HG02938 (cell line): ENCODE data around the gene MANF.
"Not testable (repeated sequence)": the region's sequence is repeated elsewhere in the genome, so short reads cannot be mapped to it uniquely, and the experiment has no call there.

Experiments
- ATAC-seq: cut with Tn5 transposase; IDR thresholded peaks from one replicate; pipeline ENCODE4 v1.9.1; 2021; ENCODE audit warnings: mild to moderate bottlenecking, moderate library complexity; ENCODE audit not compliant: unreplicated experiment

The MANF gene

DNA sequence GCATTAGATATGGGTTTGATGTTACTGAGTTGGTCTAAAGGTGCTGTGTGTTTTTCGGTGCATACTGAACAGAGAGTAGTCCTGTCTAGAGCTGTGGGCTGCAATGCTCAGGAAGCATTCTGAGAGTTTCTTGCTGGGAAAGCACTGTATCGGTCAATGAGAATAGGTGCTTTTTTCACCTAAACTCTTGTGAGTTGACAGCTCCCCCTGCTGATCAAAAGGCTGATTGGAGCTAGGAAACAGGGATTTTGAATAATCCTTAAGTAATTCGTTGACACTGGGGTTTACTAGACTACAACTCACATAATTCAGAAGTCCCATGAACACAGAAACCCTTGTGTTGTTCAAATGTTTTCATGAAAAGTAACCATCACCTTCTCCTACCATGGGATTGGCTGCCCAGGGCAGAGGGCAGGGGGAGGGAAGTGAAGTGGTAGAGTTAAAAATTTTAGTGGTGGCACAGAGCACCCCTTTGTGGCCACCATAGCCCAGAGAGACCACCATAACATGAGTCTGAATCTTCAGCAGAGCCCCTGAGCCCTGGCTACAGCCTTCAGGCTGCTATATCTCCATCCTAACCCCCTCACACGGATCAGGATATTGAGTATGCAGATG lies 13.0 kb upstream of the MANF start:
- no peak for ATAC-seq

DNA sequence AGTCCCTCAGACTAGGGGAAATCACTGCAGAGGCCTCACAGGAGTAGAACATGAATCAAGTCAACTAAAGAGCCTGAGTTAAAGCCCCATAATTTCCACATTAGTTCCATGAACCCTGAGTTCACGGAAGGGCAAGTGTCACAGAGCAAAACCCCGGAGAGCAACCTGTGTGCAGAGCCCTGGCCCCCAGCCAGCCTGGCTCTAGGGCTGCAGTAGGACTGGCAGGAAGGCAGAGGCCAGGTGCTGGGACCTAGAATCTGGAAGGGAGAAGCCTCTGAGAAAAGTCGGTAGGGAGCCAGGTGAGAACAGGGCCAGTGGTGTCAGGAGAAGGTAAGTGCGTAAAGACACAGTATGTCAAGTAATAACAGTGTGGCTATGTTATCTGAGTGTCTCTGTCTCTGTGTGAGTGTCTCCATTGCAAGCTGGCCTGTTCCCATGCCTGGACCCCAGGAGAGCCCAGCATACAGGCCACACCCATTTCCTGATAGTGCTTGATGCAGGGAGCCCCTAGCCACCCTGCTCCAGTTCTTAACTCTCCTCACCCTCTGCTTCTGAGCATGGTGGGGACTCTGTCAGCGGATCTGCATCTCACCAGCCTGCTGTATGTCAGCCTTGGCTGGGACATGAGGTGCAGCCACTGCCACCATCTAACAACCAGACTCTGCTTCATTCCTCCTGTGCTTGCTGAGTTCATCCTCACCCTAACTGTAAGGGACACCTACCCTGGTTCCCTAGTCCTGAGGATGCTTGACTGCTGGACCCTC lies 11.3 kb upstream of the MANF start:
- ATAC-seq: no peak

DNA sequence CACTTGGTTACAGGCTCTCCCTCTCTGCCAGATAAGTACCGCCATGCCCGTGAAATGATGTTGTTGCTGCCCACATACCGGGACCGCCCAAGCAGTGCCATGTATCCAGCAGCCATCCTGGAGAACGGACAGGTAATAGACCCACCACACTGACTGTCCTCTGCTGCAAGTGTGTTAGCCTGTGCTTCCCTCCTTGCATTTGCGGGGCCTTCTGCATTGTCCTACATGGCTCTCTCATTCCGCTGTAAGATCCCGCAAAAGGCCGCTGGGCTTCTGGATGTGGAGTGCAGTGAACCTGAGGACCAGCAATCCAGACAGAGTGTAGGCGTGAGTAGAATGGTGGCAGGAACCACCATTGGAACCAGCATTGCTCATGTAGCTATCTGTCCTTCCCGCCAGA lies 10.6 kb upstream of the MANF start:
- no peak for ATAC-seq

DNA sequence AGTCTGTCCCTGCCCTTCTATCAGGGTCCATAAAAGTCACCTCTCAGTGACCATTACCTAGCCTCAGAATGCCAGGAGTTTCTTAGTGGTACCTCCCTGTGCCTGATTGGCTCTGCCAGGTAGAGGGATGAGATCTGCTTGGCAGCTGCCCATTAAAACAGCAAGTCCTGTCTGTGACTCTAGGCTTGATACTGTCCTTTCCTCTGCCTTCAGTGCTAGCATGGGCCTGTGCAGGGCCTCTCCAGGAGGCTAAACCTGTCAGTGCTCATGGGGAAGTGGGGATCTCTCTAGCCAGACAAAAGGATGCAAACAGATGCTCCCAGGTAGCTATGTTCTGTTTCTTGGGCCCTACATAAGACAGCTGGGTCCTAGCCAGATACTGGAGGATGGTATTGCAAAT lies 10.0 kb upstream of the MANF start:
- no peak for ATAC-seq

DNA sequence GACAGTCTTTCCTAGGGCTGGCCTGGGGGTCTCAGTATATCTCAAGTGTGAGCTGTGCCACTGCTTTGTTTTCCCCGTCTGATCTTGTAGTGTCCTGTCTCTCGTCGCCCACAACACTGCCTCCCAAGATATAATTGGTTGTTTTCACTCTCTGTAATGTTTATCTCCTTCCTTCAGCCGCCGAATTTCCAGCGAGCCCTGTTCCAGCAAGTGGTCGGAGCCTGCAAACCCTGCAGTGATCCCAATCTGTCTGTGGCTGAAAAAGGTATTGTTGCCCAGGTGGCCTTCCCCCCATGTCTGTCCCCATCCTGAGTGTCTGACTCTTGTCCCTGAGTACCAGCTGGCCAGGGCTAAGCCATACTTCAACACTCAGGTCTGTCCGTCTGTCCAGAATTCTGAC lies 9.5 kb upstream of the MANF start:
- ATAC-seq: no peak

DNA sequence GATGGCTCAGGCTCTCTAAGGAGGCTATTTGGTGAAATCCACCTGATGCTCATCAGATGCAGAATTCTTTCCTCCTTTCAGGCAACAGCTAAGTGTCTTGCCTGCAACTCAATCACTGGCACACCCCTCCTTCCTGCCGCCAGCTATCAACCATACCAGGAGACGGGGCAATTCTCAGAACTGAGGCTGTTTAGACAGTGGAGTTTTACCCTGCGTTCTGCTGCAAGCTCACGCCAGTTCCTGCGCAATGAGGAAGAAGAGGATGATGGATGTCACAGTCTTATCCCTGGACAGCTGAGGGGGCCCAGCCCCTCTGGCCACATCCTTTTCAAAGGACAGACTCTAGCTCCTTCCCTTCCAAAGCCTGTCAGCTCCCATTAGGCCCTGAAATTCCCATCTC lies 7.0 kb upstream of the MANF start:
- no peak for ATAC-seq

DNA sequence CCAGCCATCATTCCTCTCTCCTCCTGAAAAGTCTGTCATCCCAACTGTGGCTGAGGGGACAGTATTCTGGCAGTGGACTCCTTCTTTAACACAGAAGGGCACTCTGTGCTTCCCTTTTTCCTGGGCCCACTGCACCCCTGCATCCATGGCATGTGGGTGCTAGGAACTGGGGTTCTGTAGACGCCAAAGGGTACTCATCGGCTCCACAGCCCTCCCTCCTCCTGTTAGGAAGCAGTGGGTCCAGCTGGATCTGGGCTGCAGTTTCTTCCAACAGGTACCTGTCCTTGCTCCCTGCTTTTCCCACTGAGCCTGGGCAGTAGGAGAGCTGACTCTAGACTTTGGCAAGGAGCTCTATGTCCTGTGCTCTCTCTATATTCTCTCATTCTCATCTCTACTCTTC lies 6.4 kb upstream of the MANF start:
- ATAC-seq: no peak

DNA sequence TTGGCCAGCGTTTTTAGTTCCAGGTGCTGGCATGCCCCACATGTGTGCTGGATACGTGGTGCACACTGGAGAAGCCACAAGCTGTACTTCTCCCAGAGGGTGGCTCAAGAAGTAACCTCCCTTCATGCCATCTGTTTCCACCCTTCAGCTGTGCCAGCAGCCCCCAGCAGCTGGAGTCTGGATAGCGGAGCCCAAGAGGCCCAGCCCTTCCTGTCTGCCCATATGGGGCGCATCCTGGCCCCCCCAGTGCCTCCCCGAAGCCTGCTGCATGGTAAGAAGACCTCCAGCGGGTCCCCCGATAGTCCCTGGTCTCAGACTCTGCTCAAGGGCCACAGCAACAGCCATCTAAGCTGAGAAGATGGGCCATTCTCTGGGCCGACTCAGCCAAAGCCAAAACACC lies 5.8 kb upstream of the MANF start:
- no peak for ATAC-seq

DNA sequence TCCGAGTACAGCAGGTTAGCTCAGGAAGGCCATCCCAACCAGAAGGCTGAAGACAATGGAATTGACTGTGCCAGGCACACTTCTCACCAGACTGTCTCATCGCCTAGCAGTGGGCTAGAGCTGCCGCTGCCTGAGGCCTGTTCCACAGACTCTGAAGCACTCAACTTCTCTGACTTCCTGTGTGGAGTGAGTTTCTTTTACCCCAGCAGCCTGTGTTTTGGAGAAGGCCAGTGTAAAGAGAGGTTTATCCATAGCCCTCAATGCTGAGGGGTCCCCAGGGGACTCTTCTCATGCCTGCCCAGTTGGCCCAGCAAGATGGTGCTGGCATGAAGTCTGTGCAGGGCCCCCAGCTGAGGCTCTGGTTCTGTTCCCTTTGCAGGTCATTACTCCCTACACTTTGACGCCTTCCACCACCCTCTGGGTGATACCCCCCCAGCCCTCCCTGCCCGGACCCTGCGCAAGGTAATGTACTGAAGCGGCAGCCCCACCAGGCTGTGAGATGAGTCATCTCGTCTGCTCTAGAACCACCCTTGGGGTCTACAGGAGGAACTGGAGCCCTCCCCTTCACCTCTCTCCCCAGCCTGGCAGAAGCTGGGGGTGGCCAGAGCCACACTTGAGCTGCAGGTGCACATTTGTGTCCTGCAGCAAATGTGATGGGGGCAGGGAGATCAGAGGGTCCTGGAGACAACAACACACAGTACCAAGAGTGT lies 5.2 kb upstream of the MANF start:
- ATAC-seq: no peak

DNA sequence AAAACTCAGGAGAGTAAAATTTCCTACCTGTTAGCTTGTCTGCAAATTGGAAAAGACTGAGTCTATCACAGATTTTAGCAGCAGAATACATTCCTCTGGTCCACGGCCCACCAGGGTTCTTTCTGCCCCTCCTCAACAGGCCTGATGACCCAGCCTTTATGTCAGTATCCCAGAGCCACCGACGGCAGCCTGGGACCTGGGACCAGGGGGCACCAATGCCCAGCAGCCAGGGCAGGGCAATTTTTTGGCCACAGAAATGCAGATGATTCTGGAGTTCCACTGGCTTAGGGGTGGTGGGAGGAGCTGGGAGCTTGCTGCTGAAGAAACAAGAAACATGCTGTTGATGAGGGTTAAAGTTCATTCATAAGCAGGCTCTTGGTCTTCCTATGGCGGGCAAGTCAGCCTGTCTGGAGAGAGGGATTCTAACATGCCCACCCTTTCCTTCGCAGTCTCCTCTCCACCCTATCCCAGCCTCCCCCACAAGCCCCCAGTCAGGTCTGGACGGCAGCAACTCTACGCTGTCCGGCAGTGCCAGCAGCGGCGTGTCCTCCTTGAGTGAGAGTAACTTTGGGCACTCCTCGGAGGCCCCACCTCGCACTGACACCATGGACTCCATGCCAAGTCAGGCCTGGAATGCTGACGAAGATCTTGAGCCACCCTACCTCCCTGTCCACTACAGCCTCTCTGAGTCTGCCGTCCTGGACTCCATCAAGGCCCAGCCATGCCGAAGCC lies 4.3 kb upstream of the MANF start:
- no peak for ATAC-seq

DNA sequence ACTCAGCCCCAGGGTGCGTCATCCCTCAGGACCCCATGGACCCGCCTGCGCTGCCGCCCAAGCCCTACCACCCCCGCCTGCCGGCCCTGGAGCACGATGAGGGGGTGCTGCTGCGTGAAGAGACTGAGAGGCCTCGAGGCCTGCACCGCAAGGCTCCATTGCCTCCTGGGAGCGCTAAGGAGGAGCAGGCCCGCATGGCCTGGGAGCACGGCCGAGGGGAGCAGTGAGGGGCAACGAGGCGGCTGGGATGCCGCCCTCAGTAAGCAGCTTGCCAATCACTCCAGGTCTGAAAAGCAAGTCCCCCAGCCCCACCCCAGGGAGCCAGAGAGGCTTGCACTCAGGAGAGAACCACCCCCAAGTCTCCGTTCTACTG lies 3.8 kb upstream of the MANF start:
- ATAC-seq: no peak

DNA sequence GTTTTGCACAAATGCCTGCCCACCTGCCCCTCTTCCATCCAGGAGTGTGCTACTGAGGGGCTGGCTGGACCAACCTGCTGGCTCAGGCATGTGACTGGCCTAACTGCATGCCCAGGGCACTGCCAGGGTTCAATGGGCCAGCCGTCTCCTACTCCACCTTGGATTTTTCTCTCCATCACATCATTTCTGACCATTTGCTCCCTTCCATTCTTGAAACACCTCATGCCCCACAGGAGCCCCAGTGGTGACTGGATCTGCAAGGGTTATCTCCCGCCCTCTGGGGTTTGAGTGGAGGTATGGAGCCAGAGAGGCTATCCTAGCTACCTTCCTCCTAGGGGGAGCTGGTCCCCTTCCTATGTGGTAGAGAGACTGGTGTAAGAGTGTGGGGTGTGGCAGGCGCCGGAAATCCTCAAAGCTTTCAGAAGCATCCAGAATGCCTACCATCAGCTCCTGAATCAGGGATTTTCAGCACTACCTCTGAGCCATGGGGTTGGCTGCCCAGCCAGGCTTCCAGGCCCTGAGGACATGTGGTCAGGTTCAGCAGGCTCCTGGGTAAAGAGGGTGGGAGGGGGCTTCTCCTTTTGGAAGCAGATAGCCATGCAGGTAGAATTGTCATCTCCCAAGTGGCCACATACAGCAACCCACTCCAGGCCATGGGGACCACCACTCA lies 2.9 kb upstream of the MANF start:
- ATAC-seq: no peak

DNA sequence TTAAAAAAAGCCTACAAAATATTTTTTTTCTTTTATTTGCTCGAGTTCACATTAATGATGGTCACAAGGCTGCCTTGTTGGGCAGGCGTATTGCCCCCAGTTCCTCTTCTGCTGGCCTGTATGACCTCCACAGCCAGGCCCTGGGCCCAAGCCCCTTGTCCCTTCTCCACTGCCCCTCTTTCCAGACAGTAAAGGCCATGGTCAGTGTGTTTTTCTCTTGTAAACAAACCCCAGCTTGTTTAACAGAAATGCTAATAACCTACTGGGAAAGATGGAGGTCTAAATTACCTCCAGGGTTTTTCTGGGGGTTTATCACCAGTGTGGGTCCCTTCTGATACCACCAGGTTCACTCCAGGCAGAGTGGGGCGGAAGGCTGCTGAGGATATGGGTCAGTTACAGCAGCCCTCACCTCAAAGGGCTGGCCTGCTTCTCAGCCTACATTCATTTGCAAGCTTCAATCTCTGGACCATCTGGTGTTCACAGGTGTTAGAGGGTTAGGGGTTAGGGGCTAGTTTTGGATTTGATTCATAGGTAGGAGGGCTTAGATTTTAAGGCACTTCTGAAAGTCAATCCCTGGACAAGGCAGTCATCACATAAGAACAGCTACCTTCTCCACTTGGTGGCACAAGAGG lies 2.0 kb upstream of the MANF start:
- no peak for ATAC-seq

DNA sequence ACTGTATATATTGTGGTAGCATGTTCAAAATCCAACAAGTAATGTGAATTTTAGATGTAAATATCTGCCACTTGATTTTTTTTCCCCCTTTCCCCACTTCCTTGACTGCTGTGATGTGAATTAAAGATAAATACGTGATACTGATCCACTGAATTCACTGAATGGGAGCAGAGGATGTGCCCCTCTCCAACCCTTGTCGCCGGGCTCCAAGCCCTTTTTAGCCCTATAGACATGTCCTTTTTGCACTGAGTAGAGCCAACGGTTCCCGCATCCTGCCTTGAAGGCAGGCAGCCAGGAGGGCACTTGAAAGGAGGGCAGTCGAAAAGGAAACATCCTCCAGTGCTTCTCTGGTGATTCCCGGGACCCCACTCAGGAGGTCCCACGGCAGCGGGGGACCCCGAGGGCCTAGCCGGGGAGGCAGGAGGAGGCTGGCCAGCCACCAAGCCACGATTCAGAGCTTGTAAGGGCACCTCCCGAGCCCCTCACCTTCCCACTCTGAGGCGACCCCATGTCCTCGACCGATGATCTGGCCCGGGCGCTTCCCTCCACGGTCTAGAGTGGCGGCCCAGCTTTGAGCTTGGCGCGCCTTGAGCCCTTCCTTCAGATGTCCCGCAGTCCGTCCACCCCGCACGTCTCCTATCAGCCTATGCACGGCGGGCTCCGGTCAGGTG lies 901 bp upstream of the MANF start:
- peak; percentile 14 for ATAC-seq

DNA sequence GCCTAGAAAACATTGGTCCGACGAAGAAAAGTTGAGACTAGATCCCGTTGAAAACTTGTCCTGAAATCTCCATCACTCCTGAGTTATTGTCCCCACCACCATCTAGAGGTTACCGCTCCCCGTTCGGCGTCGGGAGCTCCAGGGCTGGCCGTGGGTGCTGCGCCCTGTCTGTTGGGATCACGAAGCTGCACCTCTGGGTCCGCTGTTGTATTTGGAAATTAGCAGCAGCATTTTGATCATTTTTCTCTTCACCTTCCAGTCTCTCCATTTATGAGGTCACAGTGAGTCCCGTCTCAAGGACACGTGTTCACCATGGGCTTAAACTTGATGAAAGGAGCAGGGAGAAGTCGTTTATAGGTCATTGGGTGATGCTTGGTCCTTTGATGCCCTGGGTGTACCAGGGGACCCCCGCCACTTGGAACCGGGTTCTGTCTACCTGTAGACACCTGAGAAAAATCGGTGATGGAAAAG lies 565 bp downstream of the MANF start:
- ATAC-seq: no peak

DNA sequence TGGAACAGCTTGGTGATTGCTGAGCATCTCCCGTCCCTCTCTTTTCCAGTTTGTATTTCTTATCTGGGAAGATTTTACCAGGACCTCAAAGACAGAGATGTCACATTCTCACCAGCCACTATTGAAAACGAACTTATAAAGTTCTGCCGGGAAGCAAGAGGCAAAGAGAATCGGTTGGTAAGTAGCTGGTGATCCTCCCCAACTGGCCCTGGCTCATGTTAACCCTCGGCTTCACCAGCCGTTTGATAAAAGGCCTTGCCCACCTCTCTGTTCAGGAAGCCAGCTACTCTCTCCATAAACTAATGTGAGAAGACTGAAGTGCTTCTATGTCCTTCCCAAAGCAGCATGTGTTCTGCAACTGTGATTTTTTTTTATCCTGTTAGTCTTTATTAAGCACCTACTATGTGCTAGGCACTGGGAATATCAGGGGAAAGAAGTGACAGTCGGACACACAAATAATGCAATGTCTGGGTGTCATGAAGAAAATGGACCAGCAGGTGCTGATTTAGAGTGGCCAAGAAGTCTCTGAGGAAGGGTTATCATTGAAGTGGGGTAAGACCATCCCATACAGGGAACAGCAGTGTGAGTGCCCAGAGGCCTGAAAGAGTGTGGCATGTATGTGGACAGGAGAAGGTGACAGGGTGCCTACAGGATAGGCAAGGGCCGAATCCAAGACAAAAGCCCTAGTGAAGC lies 1.2 kb downstream of the MANF start:
- ATAC-seq: no peak

DNA sequence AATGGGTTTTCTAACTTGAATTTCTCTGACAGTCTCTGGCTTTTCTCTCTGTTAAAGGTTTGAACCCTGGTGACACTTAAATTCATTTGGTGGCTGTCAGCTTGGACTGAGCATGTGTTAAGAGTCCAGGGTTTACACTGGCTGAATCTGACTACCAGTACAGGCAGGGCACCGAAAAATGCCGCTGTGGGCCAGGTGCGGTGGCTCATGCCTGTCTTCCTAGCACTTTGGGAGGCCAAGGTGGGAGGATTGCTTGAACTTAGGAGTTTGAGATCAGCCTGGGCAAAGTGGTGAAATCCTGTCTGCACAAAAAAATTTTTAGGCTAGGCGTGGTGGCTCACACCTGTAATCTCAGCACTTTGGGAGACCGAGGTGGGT lies 1.8 kb downstream of the MANF start:
- no peak for ATAC-seq

DNA sequence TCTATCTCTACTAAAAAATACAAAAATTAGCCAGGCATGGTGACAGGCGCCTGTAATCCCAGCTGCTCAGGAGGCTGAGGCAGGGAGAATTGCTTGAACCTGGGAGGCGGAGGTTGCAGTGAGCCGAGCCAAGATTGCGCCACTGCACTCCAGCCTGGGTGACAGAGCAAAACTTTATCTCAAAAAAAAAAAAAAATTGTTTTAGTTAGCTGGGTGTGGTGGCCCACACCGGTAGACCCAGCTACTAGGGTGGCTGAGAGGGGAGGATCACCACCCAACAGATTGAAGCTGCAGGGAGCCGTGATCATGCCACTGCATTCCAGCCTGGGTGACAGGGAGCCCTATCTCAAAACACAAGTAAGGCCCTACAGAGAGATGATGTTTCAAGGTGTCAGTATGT lies 2.2 kb downstream of the MANF start:
- ATAC-seq: not testable (repeated sequence)

DNA sequence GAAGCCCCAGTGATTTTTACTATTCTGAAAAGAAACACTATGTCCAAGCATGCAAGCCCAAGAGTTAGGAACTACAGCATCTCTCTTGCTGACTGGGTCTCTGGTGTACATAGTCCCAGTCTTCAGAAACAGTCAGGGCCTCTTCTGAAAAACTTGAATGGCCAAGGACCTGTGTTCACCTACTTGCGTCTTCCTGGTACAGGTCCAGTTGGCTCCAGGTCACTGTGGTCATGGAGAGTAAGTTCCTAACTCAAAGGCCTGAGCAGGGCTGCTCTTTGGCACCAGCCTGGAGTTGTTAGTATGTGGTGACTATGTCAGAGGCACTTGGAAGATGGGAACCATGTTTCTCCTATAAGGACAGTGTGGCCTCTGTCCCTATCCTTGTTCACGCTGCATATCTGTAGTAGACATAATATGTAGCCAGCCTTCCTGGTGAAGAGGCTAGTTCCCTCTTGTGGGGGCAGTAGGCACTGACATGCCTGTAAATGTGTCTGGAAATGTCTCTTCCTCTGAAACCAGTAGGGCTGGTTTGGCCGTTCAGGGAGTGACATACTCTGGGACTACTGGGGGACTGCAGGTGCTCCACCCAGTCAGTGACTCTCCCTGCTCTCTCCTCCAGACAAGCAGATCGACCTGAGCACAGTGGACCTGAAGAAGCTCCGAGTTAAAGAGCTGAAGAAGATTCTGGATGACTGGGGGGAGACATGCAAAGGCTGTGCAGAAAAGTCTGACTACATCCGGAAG lies 3.4 kb downstream of the MANF start:
- no peak for ATAC-seq
